NB4 (cell line): Measurements from ENCODE around the gene DENND10.

Experiments
- MYC ChIP-seq: IDR thresholded peaks from 2 replicates; pipeline ENCODE4 v1.6.1; 2011; ENCODE audit warnings: low read depth, low read length
- POLR2A ChIP-seq: IDR thresholded peaks from 2 replicates; pipeline ENCODE4 v1.6.1; 2011; ENCODE audit warnings: mild to moderate bottlenecking; ENCODE audit not compliant: insufficient read length; ENCODE audit errors: extremely low read depth
- TF ChIP-seq, protein P1 (sequence below): IDR thresholded peaks from one replicate; pipeline ENCODE4 v1.5.1; 2012; ENCODE audit warnings: low read depth, low read length
- TF ChIP-seq, protein P2 (sequence below): IDR thresholded peaks from 2 replicates; pipeline ENCODE4 v1.6.1; 2011; ENCODE audit warnings: low read depth, low read length

DNA sequence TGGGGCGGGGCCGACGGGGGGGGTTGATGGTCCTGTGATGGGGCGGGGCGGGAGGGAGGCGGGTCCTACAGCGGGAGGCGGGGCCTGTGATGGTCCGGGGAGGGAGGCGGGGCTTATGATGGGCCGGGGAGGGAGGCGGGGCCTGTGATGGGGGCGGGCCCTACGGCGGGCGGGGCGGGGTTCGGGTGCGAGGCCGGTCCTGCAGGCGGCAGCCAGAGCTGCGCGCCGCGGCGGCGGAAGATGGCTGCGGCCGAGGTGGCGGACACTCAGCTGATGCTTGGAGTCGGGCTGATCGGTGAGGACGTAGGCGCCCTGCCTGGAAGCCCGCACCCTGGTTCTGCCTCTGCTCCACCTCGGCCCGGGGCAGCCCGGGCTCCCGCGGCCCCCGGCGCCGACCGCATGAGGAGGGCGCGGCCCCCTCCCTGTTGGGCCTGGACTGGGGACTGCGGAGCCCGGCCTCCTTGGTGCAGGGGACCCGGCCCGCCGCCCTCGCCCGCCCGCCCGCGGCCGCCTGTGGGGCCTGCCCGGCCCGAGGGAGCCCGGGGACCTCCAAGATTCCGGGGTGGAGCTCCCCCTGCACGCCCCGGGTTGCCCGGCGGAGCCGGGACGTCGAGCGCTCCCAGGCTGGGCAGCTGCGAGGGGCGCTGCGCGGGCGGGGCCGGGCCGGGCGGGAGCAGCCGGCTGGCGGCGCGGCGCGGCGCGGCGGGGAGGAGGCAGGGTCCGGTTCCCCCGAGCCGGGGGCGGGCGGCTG is at the start of gene DENND10:
- TF ChIP-seq, protein P1, sequence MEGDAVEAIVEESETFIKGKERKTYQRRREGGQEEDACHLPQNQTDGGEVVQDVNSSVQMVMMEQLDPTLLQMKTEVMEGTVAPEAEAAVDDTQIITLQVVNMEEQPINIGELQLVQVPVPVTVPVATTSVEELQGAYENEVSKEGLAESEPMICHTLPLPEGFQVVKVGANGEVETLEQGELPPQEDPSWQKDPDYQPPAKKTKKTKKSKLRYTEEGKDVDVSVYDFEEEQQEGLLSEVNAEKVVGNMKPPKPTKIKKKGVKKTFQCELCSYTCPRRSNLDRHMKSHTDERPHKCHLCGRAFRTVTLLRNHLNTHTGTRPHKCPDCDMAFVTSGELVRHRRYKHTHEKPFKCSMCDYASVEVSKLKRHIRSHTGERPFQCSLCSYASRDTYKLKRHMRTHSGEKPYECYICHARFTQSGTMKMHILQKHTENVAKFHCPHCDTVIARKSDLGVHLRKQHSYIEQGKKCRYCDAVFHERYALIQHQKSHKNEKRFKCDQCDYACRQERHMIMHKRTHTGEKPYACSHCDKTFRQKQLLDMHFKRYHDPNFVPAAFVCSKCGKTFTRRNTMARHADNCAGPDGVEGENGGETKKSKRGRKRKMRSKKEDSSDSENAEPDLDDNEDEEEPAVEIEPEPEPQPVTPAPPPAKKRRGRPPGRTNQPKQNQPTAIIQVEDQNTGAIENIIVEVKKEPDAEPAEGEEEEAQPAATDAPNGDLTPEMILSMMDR = no peak
- TF ChIP-seq MYC (peak; percentile 25), POLR2A (peak; percentile 95)
- TF ChIP-seq, protein P2, sequence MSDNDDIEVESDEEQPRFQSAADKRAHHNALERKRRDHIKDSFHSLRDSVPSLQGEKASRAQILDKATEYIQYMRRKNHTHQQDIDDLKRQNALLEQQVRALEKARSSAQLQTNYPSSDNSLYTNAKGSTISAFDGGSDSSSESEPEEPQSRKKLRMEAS = 0 out of 2 replicates have a peak, but pooled peaks have one; percentile 15
